Panc1 (cell line): ENCODE results near the gene DHCR24. TPM values are rescaled to one million over a fixed set of nuclear protein-coding genes. Genes with fewer than 3 reads are reported as not detected.

Source experiments
- ATAC-seq: fragments of 200-7000 bp; cut with Tn5 transposase; 2 replicates; pipeline ENCODE4 v1.9.1; 2020; ENCODE audit warnings: mild to moderate bottlenecking, moderate library complexity
- BruUV-seq: library from RNA; stranded (reverse); fragments of 400-500 nt; replicated peaks from 2 replicates; lab custom pipeline; 2021; lab: Mats Ljungman, UMichigan
- CTCF ChIA-PET: fragments of 300-600 bp; sonication (Branson Sonifier 250); formaldehyde crosslinking; loops from one replicate; lab custom pipeline; 2022; ENCODE audit warnings: antibody characterized with exemption; lab: Charles Lee
- POLR2A ChIA-PET: fragments of 300-600 bp; sonication (Branson Sonifier 250); formaldehyde crosslinking; loops from one replicate; lab custom pipeline; 2022; ENCODE audit warnings: antibody characterized with exemption; lab: Charles Lee
- DNase-seq: peaks from one replicate; pipeline ENCODE4 v3.0.0-alpha.2; 2010; ENCODE audit warnings: low read depth, low spot score
- H3K27ac ChIP-seq: 2 replicates; pipeline ENCODE4 v1.5.1; 2011; ENCODE audit warnings: mild to moderate bottlenecking, low read length, inconsistent platforms
- H3K27me3 ChIP-seq: fragments of 200-500 bp; sonication (Bioruptor generic); 2 replicates; pipeline ENCODE4 v1.6.0; 2014; ENCODE audit warnings: low read length, inconsistent platforms; ENCODE audit not compliant: control insufficient read depth, insufficient read depth
- H3K36me3 ChIP-seq: fragments of 200-500 bp; sonication (Bioruptor generic); 2 replicates; pipeline ENCODE4 v1.5.1; 2014; ENCODE audit warnings: inconsistent platforms, mild to moderate bottlenecking, low read length, moderate library complexity; ENCODE audit not compliant: control insufficient read depth, insufficient read depth
- H3K4me1 ChIP-seq: 2 replicates; pipeline ENCODE4 v1.5.1; 2011; ENCODE audit warnings: inconsistent platforms, mild to moderate bottlenecking, low read length, moderate library complexity; ENCODE audit not compliant: control insufficient read depth, insufficient read depth
- H3K4me3 ChIP-seq, 2 experiments: 2 replicates each; pipeline ENCODE4 v1.5.1; 2011 to 2012; ENCODE audit warnings: low read depth in 2 of 2, low read length in 2 of 2, mild to moderate bottlenecking in 2 of 2, inconsistent platforms in 1 of 2, moderate library complexity in 1 of 2
- H3K9me3 ChIP-seq: fragments of 200-500 bp; sonication (Bioruptor generic); 2 replicates; pipeline ENCODE4 v1.5.1; 2014; ENCODE audit warnings: low read depth, mild to moderate bottlenecking, inconsistent platforms, low read length, moderate library complexity; ENCODE audit not compliant: control insufficient read depth, insufficient read depth
- CTCF ChIP-seq: fragments of 450-650 bp; IDR thresholded peaks from 2 replicates; pipeline ENCODE4 v1.5.1; 2017; ENCODE audit warnings: mild to moderate bottlenecking
- POLR2AphosphoS5 ChIP-seq: IDR thresholded peaks from 2 replicates; pipeline ENCODE4 v1.6.1; 2012; ENCODE audit warnings: mild to moderate bottlenecking, low read depth, low read length, moderate library complexity
- REST ChIP-seq, 2 experiments: IDR thresholded peaks; 2 replicates each; pipeline ENCODE4 v1.6.1; 2011 to 2012; ENCODE audit warnings: low read depth in 2 of 2, control low read depth in 1 of 2, low read length in 1 of 2, mild to moderate bottlenecking in 1 of 2, moderate library complexity in 1 of 2; ENCODE audit not compliant: insufficient read depth in 1 of 2
- SIN3A ChIP-seq: IDR thresholded peaks from 2 replicates; pipeline ENCODE4 v1.6.1; 2012; ENCODE audit warnings: low read depth, mild to moderate bottlenecking, low read length, moderate library complexity, borderline replicate concordance; ENCODE audit not compliant: insufficient read depth
- TCF7L2 ChIP-seq: IDR thresholded peaks from 2 replicates; pipeline ENCODE4 v1.6.1; 2011; ENCODE audit warnings: mild to moderate bottlenecking, low read depth, low read length, inconsistent platforms
- in situ Hi-C: cut with HindIII; loops from 2 replicates; pipeline ENCODE4 v1.10.0; 2016; ENCODE audit warnings: low sequenced_read_pairs, low pct_unique_long_range_greater_than_20kb
- intact Hi-C: fragments of 100-400 bp; cut with micrococcal nuclease; formaldehyde crosslinking; loops from one replicate; pipeline ENCODE4 v1.10.0; 2022; ENCODE audit not compliant: unreplicated experiment
- total RNA-seq: library from RNA; stranded (reverse); gene quantifications from one replicate; pipeline ENCODE4 v1.2.1, GENCODE V29; 2021; ENCODE audit not compliant: unreplicated experiment

DHCR24 gene
- total RNA-seq, 1 experiment from 2014 or later: 313 TPM

GRCh38 chr1:54866801-54867716, 19.9 kb downstream of the DHCR24 start:
- Histone ChIP-seq H3K36me3 (peaks cover 13% of the 10 kb centered on the region), H3K9me3 (no peaks in the 10 kb centered on the region), H3K27ac (no peak overlapping the region), H3K4me1 (no peaks in the 10 kb centered on the region), H3K4me3 (no peak overlapping the region), H3K27me3 (no peaks in the 10 kb centered on the region)
- POLR2A ChIA-PET: interaction anchor here (0.6 kb wide), 1 partner anchor 744 kb away, joined by 4 read pairs; no protein-coding TSS in a partner anchor
- CTCF ChIA-PET: no interaction called here
- TF ChIP-seq POLR2AphosphoS5: no peak
- no peak for TF ChIP-seq TCF7L2
- no peak for TF ChIP-seq CTCF
- TF ChIP-seq SIN3A: no peak
- no peak for DNase-seq
- in situ Hi-C loops (no loop called here), intact Hi-C loops (no loop called here)
- no peak for ATAC-seq
- BruUV-seq: no TSS peak

- ChIA-PET CTCF (no interaction called here), POLR2A (no interaction called here)
- no peak for DNase-seq
- no TSS peak for BruUV-seq
- peak; percentile 36; the same call in 1 of the 2 replicates for ATAC-seq
- Histone ChIP-seq H3K4me1 (no peaks in the 10 kb centered on the region), H3K27me3 (no peaks in the 10 kb centered on the region), H3K27ac (no peak overlapping the region), H3K9me3 (no peaks in the 10 kb centered on the region), H3K36me3 (peaks cover 13% of the 10 kb centered on the region), H3K4me3 (no peak overlapping the region)
- in situ Hi-C loops: no loop called here
- intact Hi-C loops: no loop called here
- TF ChIP-seq TCF7L2 (no peak), CTCF (no peak), SIN3A (no peak), REST (IDR thresholded peaks at IDR 0.05; ENCODE audit: insufficient read depth in 1 of 2, low read depth in 2 of 2, low read length in 1 of 2) (no peak), POLR2AphosphoS5 (no peak)
These were observed 21.5 kb downstream of the DHCR24 start for GRCh38 chr1:54865238-54866073.
